Amniotic stem cell (primary cell): Measurements from ENCODE around the gene FYN.

Source experiments
- DNase-seq: peaks from one replicate; lab custom pipeline; 2025; lab: John Stamatoyannopoulos, UW

Gene FYN

GRCh38 chr6:111769365-111770152 lies 103.7 kb downstream of the FYN start:
- DNase-seq = no peak

DNA sequence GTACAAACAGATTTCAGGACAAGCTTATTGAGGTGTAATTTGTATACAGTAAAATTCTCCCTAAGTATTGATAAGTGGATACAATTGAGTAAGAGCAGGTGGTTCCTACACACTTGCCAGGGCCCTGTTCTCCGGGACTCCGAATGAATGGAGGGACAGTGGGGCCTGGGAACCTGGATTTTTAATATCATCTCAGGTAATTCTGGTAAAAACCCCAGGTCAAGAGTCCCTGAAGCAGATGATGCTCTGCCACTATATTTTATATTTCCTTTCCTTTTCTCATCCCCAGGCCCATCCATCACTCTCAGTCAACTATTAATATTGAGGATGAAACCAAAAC lies 104.9 kb downstream of the FYN start:
- no peak for DNase-seq

DNA sequence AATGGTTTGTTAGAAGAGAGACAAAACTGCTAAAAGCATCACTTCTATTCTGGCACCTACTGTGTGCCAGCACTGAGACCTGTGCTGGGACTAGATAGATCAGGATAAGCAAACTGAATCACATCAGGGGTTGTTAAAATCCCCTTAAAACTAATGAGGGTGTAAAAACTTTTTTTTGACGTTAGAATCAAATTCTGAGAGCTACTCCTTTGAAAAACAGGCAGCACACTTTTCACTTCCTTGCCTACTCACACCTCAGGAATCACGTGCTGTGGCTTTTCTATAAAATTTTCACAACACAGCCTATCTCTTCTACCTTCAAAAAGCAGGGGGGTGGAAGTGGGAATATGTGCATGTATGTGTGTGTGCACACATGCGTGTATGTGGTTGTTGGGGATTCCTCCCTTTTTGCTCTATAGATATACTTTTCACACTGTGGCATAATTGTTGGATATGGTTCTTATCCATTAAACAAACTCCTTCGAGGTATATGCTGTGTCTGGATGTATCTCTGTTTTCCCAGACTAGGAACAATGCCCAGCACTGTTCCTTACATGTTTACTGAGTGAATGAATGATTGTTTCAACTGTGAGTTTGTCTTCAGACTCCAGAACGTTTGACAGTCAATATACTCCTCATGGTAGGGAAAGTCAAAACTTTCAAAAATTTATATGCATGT lies 105.4 kb downstream of the FYN start:
- no peak for DNase-seq

- no peak for DNase-seq
Measured at GRCh38 chr6:111766201-111766857, 106.9 kb downstream of the FYN start.

GRCh38 chr6:111765763-111766162 lies 107.5 kb downstream of the FYN start:
- no peak for DNase-seq

DNA sequence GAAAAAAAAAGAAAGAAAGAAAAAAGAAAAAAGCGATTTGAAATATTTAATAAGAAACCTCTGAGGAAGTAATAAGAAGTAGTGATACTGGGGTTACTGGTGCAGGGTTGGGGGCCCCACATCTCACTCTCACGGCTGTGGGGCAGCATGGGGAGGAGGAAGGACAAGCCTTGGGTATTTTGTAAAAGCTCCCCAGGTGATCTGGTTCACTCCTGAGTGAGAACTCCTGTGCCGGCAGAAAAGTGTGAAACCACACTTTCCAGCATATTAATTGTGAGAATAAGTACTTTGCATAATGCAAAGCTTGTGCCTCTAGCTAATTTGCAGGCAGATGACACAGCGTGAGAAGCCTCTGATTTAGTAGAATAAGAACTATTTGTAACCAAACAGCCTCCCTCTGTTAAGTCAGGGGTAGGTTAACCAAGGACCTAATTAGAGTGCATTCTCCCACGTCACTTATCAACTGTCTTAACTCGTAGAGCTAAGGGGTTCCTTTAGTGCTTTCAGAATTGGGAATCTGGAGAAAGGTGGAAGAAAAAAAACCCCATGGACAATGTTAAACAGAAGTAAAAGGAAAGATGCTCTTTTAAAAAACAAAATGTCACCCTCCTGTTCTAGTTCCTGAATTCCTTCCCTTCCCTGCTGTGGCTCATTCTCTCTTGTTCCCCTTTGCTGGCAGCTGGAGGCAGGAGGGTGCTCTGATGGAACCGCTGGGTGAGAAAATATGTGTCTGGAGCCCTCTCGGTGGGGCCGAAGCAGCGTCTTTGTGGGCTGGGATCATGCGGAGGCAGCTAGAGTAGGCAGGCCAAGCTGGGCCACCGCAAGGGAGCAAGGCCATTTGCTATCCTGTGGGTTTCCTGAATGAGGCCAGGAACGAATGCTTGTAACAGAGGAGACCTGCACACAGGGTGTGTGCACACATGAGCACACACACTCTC lies 108.7 kb downstream of the FYN start:
- DNase-seq = no peak

DNA sequence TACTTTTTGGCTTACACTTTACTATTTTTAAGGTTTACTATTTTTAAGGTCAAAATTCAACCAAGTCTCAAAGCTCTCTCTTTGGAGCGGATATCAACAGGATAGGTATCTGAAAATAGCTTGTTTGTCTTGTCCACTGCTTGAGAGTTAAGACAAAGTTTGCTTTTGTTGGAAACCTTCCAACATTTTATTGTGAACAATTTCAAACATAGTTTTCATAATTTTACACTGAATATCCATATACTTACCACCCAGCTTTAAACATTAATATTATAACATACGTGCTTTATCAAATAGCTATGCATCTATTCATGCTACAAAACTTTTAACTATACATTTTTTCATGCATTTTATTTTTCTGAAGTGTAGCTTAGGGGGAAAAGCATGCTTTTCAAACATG lies 109.9 kb downstream of the FYN start:
- peak; percentile 19 for DNase-seq

GRCh38 chr6:111761783-111762312 lies 111.4 kb downstream of the FYN start:
- DNase-seq = no peak

DNA sequence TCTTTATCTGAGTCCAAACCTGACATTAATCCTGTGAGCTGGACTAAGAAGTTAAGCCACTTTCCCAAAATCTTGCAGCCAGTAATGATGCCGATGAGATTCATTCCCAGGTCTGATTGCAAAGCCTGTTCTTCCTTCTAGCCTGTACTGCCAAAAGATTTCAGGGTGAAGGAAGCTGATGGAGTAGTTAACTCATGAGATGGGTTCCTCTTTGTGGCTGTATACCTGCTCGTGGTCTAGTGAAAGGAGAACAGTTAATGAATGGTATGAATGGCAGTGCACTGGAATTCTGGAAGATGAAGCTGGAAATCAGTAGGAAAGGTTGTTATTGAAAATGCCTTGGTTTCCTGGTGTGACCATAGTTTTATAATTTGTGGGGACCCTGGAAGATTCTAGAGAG lies 112.0 kb downstream of the FYN start:
- no peak for DNase-seq

- peak; percentile 48 for DNase-seq
Measured at GRCh38 chr6:111759836-111760785, 113.1 kb downstream of the FYN start.

DNA sequence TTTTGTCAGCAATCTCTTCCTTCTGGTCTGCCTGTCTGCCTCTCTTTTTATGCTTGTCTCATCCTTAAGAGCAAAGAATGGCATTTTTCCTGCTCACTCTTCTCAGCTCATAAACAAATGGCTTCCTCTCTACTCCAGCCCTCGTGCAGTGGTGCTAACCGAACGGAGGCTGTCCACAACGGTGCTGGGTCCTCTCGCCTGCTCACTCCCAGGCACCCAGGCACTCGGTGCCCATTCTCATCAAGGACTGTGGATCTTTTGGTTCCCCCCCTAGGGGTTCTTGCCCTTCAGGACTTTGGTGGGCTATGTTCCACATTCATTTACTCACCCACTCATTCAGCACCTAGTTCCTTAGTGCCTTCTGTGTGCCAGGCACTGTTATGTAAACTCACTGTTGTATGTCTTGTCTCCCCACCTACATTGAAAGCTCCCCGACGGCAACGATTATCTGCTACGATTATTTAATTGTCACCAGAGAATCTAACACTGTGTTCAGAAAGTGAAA lies 113.9 kb downstream of the FYN start:
- no peak for DNase-seq

DNA sequence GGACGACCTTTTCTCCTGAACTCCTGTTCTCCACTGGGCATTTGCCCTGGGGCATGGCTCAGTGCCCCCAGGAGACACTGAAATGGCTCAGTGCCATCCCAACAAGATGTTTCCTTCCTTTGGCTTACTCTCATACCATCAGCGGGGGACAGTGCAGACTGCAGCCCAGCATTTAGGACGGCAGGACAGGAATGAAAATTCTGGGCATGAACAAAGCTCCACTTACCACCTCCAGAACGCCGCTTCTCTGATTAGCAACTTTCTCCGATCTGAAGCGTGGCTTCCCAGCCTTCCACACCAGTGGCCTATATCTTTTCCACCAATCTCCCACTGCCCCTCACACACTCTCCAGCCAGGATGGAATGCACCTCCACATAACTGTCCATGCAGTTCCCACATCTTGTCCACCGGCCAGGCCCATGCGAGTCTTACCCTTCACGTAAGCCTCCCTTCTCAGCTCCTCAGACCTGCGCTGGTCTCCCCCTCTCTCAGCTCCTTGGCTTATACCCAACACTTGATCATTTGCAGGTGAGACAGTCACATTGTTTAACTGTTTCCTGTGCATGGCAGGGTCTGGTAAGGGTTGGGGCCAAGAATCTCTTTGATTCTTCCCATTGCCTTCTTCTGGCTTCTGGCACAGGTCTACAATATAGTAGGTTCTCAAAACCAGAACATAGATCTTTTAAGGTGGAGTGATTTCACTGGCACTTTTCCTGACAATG lies 114.5 kb downstream of the FYN start:
- DNase-seq = no peak

GRCh38 chr6:111757342-111757741 lies 115.9 kb downstream of the FYN start:
- DNase-seq = peak; percentile 7

- no peak for DNase-seq
Measured at GRCh38 chr6:111754423-111754822, 118.8 kb downstream of the FYN start.

DNA sequence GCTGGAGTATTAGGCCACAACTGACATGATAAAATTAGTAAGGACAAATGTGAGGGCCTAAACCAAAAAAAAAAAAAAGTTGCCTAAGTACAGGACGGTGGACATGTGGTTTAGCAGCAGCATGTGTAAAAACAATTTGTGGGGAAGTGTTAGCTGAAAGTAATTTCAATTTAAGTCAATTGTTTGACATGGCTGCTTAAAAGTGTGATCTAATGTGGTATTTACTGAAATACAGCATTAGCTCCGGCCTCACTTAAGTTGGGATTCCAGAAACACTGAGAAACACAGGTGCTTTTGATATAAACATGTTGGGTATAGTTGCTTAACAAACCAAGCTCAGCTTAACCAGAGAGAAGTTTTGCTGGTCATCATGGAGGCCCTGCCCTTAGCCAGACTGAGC lies 119.7 kb downstream of the FYN start:
- DNase-seq = no peak

DNA sequence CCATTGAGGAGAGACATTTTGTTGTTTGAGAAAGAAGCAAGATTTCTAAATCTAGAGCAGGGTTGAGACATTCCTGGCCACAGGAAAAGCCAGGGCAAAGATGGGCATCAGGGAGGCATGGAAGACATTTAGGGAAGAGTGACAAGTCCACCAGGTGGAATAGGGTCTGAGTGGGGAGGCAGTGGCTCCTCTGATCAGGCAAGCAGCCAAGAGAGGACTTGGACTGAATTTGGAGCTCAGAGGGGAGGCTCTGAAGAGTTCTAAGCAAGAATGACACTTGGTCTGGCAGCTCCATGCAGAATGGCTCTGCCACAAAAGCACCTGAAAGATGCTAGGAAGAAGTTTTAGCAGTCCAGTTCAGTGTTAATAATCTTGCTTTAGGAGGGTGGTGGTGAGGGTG lies 120.8 kb downstream of the FYN start:
- DNase-seq = no peak

DNA sequence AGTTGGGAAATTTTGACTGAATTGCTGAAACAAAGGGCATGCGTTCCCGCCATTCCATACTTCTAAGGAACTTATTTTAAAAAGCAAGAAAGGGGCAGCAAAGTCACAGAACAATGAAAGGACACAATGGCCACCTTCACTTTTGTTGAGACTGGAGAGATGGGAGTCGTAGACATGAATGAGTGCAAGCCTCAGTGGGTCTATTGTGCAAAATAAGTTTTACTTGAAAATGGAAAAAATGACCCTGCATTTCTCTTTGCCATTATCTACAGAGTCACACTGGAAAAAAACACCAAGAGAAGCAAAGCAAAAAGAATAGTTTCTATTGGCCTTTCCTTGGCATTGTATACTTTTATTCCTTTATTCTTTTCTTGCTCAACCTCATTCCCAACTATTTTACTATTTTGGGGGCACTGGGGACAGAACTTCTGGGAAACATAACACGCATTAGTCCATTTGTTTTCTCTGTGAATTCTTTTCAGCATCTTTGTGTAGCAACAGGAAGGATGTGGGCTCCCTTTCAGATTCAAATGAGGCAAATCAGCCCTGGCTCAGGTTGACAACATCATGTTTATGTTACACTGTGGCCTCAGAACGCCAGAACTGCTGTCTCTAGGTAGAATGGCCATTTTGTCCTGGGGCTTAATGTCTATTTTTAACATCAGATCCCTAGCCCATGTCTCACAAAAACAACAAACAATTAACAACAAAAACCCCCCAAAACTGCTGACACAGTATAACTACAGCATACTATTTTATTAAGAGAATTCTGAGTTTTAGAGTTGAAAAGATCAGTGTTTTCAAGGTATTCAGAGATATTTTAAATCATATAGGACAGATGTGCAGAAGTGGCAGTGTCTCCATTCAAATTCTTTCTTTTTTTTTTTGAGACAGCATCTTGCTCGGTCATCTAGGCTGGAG lies 122.2 kb downstream of the FYN start:
- no peak for DNase-seq

DNA sequence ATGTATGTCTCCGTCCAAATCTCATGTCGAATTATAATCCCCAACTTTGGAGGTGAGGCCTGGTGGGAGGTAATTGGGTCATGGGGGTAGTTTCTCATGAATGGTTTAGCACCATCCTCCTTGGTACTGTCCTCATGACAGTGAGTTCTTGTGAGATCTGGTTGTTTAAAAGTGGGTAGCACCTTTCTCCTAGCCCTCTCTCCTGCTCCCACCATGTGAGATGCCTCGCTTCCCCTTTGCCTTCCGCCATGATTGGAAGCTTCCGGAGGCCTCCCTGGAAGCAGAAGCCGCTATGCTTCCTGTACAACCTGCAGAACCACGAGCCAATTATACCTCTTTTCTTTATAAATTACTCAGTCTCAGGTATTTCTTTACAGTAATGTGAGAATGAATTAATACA lies 123.1 kb downstream of the FYN start:
- no peak for DNase-seq

DNA sequence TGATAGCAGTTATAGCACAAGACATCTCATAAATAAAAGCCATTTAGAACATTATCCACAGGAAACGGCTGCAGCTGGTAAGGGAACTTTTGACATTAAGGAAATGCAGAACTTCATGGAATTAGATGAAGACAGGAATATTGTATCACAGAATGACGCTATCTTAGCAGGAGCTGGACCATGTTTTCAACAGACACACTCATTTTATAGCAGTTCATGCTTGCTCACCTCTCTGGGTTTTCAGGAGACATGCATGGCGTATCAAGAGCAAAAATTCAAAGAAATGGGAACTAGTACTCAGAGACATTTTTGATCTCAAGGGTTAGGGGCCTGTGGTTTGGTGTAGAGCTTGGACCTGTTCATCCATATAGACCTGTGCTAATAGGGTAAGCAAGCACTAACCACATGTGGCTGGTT lies 125.0 kb downstream of the FYN start:
- no peak for DNase-seq
